ENCODE results near the gene NR2C1.

DNA sequence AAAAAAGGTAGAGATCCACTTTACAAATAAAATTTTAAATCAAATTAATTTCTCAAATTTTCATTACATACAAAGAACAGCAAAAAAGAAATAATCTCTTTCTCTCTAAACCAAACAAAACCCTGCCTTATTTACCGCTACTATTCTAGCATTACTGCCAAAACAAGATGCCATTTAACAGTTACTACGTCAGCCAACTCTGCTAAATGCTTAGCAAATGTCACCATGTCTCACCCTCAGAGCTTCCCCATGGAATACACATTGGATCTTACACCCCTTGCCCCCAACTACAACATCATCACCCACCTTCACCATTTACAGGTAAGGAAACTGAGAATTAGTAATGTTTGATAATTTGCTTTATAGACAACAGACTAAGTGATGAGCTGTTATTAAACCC, 23.0 kb upstream of the NR2C1 start:
- TF ChIP-seq, protein P1, sequence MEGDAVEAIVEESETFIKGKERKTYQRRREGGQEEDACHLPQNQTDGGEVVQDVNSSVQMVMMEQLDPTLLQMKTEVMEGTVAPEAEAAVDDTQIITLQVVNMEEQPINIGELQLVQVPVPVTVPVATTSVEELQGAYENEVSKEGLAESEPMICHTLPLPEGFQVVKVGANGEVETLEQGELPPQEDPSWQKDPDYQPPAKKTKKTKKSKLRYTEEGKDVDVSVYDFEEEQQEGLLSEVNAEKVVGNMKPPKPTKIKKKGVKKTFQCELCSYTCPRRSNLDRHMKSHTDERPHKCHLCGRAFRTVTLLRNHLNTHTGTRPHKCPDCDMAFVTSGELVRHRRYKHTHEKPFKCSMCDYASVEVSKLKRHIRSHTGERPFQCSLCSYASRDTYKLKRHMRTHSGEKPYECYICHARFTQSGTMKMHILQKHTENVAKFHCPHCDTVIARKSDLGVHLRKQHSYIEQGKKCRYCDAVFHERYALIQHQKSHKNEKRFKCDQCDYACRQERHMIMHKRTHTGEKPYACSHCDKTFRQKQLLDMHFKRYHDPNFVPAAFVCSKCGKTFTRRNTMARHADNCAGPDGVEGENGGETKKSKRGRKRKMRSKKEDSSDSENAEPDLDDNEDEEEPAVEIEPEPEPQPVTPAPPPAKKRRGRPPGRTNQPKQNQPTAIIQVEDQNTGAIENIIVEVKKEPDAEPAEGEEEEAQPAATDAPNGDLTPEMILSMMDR (IDR thresholded peaks at IDR 0.05; ENCODE audit: low read length): no peak
- no peak for TF ChIP-seq EZH2 (optimal IDR thresholded peaks at IDR 0.05; ENCODE audit: low read depth, low read length)

Data from MM.1S (cell line).